Cardiac muscle cell (in vitro differentiated cells and primary cell): ENCODE results near the gene TBRG4. TPM values are rescaled to one million over a fixed set of nuclear protein-coding genes. Genes with fewer than 3 reads are reported as not detected.

Experiments used
- DNase-seq, 2 donors: peaks; one replicate each; pipeline versions ENCODE4 v3.0.0 to v3.0.0-alpha.2; 2010 to 2017; ENCODE audit warnings: low read depth in 1 of 2, low spot score in 1 of 2
- H3K27ac ChIP-seq: fragments of 200-600 bp; sonication (generic); 2 replicates; pipeline ENCODE4 v1.5.1; 2016
- H3K27me3 ChIP-seq: fragments of 200-600 bp; sonication (generic); 2 replicates; pipeline ENCODE4 v1.6.0; 2016; ENCODE audit warnings: control low read depth
- H3K36me3 ChIP-seq: fragments of 200-600 bp; sonication (generic); 2 replicates; pipeline ENCODE4 v1.5.1; 2016; ENCODE audit warnings: control low read depth
- H3K4me1 ChIP-seq: fragments of 200-600 bp; sonication (generic); 2 replicates; pipeline ENCODE4 v1.8.1; 2017; ENCODE audit warnings: low read depth, mild to moderate bottlenecking, mixed run types
- H3K4me3 ChIP-seq: fragments of 200-600 bp; sonication (generic); 2 replicates; pipeline ENCODE4 v1.5.1; 2016; ENCODE audit warnings: mild to moderate bottlenecking
- H3K9me3 ChIP-seq: fragments of 200-600 bp; sonication (generic); 2 replicates; pipeline ENCODE4 v1.5.1; 2017; ENCODE audit warnings: low read depth, mild to moderate bottlenecking, control low read depth
- polyA plus RNA-seq: library from polyadenylated mRNA; unstranded; fragments of >200 nt; fragmentation: Nextera tagmentation; extraction: Ambion mirVana; gene quantifications from 2 replicates; pipeline ENCODE4 v1.2.1, GENCODE V29; 2016
- total RNA-seq: library from RNA; depleted of rRNA; stranded (reverse); fragments of >200 nt; gene quantifications from 2 replicates; pipeline ENCODE4 v1.2.3, GENCODE V29; 2016
- TF ChIP-seq, protein P1 (sequence below): IDR thresholded peaks from 2 replicates; pipeline ENCODE4 v1.5.1; 2012; ENCODE audit warnings: low read depth, mild to moderate bottlenecking, low read length

TBRG4 gene
- total and polyA plus RNA-seq, 2 experiments from 2014 or later, result 67.9 to 74.4 TPM

- H3K4me3 ChIP-seq, result no peak overlapping the region
- H3K9me3 ChIP-seq, result no peaks in the 10 kb centered on the region
- H3K27ac ChIP-seq, result no peak overlapping the region
- TF ChIP-seq, protein P1, sequence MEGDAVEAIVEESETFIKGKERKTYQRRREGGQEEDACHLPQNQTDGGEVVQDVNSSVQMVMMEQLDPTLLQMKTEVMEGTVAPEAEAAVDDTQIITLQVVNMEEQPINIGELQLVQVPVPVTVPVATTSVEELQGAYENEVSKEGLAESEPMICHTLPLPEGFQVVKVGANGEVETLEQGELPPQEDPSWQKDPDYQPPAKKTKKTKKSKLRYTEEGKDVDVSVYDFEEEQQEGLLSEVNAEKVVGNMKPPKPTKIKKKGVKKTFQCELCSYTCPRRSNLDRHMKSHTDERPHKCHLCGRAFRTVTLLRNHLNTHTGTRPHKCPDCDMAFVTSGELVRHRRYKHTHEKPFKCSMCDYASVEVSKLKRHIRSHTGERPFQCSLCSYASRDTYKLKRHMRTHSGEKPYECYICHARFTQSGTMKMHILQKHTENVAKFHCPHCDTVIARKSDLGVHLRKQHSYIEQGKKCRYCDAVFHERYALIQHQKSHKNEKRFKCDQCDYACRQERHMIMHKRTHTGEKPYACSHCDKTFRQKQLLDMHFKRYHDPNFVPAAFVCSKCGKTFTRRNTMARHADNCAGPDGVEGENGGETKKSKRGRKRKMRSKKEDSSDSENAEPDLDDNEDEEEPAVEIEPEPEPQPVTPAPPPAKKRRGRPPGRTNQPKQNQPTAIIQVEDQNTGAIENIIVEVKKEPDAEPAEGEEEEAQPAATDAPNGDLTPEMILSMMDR, result no peak
- H3K4me1 ChIP-seq, result no peaks in the 10 kb centered on the region
- no peak for DNase-seq
- no peaks in the 10 kb centered on the region for H3K36me3 ChIP-seq
- peaks cover 25% of the 10 kb centered on the region for H3K27me3 ChIP-seq
Measured at GRCh38 chr7:45084901-45085618, 26.4 kb downstream of the TBRG4 start.

DNA sequence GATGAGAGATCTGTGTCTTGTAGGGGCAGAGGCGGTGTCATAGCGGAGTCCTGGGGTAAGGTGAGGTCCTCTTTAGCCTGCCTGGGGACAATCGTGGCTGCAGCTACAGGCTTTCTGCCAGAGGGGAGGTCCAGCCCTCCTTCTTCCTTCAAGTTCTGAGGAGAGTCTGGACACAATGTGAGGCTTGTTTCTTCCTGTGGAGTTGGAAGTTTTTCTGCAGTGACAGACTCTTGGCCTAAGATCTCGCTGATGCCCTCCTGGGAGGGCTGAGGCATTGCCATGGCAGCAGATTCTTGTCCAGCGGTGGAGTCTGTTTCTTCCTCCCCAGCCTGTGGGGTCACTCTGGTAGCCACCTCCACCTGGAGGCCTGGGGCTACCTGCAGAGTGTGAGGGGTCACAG is 27.2 kb downstream of the TBRG4 start:
- H3K27ac ChIP-seq, result no peak overlapping the region
- peaks cover 18% of the 10 kb centered on the region for H3K27me3 ChIP-seq
- no peak overlapping the region for H3K4me3 ChIP-seq
- no peak for DNase-seq
- no peaks in the 10 kb centered on the region for H3K36me3 ChIP-seq
- no peaks in the 10 kb centered on the region for H3K4me1 ChIP-seq
- no peaks in the 10 kb centered on the region for H3K9me3 ChIP-seq
- TF ChIP-seq, protein P1, result no peak

GRCh38 chr7:45082831-45083331 is 28.6 kb downstream of the TBRG4 start:
- Histone ChIP-seq H3K9me3 (no peaks in the 10 kb centered on the region), H3K27me3 (peaks cover 4% of the 10 kb centered on the region), H3K27ac (no peak overlapping the region), H3K4me1 (no peaks in the 10 kb centered on the region), H3K4me3 (no peak overlapping the region), H3K36me3 (no peaks in the 10 kb centered on the region)
- TF ChIP-seq, protein P1, result no peak
- DNase-seq, result no peak

DNA sequence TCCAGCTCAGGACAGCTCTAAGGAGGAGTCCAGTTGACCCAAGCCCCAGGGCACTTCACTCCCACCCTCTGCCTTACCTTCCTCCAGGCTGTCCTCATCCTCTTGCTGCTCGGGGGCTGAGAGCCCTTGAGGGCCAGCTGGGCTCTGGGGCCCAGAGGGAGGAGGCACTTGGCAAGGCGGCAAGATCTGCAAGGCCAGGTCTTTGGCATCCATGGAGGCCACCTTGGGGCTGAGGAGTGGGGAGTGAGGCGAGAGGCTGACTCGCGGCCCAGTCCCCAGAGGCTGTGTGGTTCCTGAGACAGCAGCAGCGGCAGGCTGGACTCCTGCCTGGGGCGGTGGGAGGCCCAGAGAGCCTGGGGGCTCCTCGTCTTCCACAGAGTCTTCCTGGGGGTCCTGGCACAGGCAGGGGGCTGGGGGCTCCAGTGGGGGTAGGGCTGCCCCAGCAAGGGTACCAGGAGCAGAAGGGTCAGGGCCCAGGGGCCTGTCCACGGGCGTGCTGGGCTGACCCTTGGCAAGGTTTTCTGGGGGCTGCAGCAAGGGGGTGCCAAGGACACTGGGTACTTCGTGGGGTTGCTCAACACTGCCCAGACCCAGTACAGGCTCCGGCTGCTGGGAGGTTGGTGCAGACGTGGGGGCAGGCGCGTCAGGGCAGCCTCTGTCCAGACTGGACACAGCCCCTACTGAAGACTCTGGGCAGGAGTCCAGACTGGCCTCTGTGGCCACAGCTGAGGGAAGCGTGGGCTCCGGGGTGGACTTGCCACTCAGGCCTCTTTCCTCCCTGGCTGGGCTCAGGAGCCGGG is 29.3 kb downstream of the TBRG4 start:
- TF ChIP-seq, protein P1, result no peak
- Histone ChIP-seq H3K36me3 (no peaks in the 10 kb centered on the region), H3K9me3 (no peaks in the 10 kb centered on the region), H3K4me3 (no peak overlapping the region), H3K4me1 (no peaks in the 10 kb centered on the region), H3K27me3 (no peaks in the 10 kb centered on the region), H3K27ac (no peak overlapping the region)
- DNase-seq, result peak in 1 of 2 donors; percentile 68

DNA sequence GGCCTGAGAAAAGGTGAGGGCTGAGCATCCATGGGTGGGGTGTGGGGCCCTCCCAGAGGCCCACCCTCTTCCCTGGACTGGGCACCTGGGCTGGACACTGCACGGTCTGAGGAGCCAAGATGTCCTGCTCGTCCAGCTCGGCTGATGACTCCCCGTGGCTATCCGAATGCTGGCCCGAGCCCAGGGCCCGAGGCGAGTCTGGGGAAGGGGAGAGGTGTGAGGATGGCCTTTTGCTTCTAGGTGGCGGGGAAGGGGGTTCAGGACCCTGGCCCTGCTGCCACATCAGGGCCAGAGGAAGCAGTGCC is 29.9 kb downstream of the TBRG4 start:
- no peak overlapping the region for H3K4me3 ChIP-seq
- no peaks in the 10 kb centered on the region for H3K27me3 ChIP-seq
- no peaks in the 10 kb centered on the region for H3K36me3 ChIP-seq
- DNase-seq, result no peak
- TF ChIP-seq, protein P1, result no peak
- H3K27ac ChIP-seq, result no peak overlapping the region
- H3K9me3 ChIP-seq, result no peaks in the 10 kb centered on the region
- no peaks in the 10 kb centered on the region for H3K4me1 ChIP-seq
